22Rv1 (cell line): Measurements from ENCODE around the gene PBX3.

ENCODE experiments used
- ZFX ChIP-seq: fragments of 450-650 bp; IDR thresholded peaks from 2 replicates; pipeline ENCODE4 v1.6.1; 2017; ENCODE audit warnings: antibody characterized with exemption, borderline replicate concordance
- TF ChIP-seq, protein P1 (sequence below): fragments of 450-650 bp; IDR thresholded peaks from 2 replicates; pipeline ENCODE4 v1.5.1; 2017; ENCODE audit warnings: mild to moderate bottlenecking

DNA sequence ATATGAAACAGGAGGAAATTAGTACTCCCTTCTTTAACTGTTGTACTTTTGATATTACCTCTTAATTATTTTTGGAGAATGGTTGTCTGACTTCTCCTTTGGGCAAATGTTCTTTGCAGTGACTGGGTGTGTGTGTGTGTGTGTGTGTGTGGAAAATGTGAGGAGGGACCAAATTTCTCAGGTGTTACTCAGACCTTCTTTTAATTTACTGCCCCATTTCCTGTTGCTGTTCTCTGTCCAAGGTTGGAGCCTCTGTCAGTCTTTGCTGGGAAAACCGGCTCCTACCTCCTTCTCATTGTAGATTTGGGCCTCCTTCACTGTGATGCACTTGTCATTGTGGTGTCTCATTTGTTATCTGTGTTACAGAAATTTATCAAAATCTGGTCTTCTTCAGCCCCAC, 68.4 kb downstream of the PBX3 start:
- TF ChIP-seq, protein P1, sequence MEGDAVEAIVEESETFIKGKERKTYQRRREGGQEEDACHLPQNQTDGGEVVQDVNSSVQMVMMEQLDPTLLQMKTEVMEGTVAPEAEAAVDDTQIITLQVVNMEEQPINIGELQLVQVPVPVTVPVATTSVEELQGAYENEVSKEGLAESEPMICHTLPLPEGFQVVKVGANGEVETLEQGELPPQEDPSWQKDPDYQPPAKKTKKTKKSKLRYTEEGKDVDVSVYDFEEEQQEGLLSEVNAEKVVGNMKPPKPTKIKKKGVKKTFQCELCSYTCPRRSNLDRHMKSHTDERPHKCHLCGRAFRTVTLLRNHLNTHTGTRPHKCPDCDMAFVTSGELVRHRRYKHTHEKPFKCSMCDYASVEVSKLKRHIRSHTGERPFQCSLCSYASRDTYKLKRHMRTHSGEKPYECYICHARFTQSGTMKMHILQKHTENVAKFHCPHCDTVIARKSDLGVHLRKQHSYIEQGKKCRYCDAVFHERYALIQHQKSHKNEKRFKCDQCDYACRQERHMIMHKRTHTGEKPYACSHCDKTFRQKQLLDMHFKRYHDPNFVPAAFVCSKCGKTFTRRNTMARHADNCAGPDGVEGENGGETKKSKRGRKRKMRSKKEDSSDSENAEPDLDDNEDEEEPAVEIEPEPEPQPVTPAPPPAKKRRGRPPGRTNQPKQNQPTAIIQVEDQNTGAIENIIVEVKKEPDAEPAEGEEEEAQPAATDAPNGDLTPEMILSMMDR = no peak
- no peak for TF ChIP-seq ZFX
